ENCODE results near the gene PIK3R2. TPM values are rescaled to one million over a fixed set of nuclear protein-coding genes. Genes with fewer than 3 reads are reported as not detected.

Gene PIK3R2
- total RNA-seq, 4 donors from 2014 or later = 6.3 to 11.7 (median 7.4) TPM

DNA sequence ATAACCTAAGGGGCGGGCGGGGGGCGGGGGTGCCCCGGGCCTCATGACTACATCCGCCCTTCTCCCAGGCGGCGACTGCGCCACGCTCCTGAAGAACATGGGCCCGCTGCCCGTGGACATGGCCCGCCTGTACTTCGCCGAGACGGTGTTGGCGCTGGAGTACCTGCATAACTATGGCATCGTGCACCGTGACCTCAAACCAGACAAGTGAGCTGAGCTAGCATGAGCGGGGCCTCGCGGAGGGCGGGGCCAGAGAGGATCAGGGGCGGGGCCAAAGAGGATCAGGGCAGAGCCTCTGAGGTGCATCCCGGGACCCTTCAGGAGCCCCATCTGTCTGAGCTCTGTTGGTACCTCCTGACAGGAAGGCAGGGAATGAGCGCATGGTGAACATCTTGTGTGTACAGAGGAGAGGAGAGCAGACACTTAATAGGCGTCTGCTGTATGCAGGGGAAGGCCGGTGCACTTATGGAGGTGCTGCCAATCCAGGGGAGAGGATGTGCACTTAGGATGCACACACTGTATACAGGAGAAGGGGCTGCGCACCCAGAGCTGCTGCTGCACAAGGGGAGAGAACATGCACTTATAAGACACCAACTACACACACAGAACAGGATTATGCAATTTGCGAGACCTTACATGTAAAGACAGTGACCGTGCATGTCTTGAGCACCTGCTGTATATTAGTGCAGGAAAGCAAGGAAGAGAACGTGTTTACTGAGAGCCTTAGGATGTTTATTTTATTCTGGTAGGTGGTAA lies 20.9 kb upstream of the PIK3R2 start:
- ATAC-seq (ENCODE audit: low FRiP score) = no peak
- DNase-seq (ENCODE audit: low spot score) = no peak
- TF ChIP-seq CTCF (IDR thresholded peaks at IDR 0.05) = no peak

GRCh38 chr19:18135712-18136584 lies 17.0 kb upstream of the PIK3R2 start:
- ATAC-seq (ENCODE audit: low FRiP score) (no peak), DNase-seq (ENCODE audit: low spot score) (no peak)
- no peak for TF ChIP-seq CTCF (IDR thresholded peaks at IDR 0.05)

DNA sequence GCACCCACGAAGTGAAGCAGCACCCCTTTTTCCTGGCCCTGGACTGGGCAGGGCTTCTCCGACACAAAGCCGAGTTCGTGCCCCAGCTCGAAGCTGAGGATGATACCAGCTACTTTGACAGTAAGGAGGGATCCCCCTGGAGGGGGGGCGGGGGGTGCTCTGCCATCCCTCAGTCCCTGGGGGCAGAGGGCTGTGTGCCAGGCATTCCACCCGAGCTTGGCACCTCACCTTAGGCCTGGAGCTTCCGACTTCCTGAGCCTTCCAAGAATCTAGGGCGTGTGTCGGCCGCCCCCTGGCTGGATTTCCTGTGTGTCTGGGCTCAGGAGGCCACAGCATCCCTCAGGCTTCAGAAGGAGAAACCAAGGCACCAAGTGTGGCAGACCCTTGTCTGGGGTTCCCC lies 15.7 kb upstream of the PIK3R2 start:
- ATAC-seq (ENCODE audit: low FRiP score) (no peak), DNase-seq (ENCODE audit: low spot score) (no peak)
- TF ChIP-seq CTCF (IDR thresholded peaks at IDR 0.05) = no peak

DNA sequence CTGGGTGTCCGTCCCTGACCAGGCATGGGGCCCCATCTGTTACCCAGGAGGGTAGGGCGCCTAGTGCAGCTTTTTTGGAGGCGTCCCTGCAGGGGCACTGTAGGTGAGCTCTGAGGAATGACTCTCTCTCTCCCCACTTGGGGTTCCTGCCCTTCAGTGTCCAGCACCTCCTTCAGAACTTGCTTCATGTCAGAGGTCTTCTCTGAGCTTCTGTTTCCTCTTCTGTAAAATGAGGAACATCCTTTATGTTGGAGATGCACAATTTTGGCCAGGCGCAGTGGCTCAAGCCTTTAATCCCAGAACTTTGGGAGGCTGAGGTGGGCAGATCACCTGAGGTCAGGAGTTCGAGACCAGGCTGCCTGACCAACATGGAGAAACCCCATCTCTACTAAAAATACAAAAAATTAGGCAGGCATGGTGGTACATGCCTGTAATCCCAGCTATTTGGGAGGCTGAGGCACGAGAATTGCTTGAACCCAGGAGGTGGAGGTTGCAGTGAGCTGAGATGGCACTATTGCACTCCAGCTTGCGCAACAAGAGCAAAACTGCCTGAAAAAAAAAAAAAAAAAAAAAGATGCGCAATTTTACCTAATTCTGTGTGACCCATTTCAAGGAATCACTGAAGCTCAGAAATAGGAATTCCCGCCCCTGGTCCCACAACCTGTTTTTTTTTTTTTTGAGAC lies 15.2 kb upstream of the PIK3R2 start:
- no peak for ATAC-seq (ENCODE audit: low FRiP score)
- TF ChIP-seq CTCF (IDR thresholded peaks at IDR 0.05) = no peak
- DNase-seq (ENCODE audit: low spot score) = no peak

GRCh38 chr19:18140473-18140872 lies 12.5 kb upstream of the PIK3R2 start:
- TF ChIP-seq CTCF (IDR thresholded peaks at IDR 0.05) = no peak
- ATAC-seq (ENCODE audit: low FRiP score) (no peak), DNase-seq (ENCODE audit: low spot score) (no peak)

GRCh38 chr19:18141031-18141430 lies 11.9 kb upstream of the PIK3R2 start:
- no peak for TF ChIP-seq CTCF (IDR thresholded peaks at IDR 0.05)
- ATAC-seq (ENCODE audit: low FRiP score) (no peak), DNase-seq (ENCODE audit: low spot score) (no peak)
